AG09309 (cell line): ENCODE data around the gene RELN.

ENCODE experiments used
- DNase-seq: peaks from one replicate; pipeline ENCODE4 v3.0.0-alpha.2; 2010; ENCODE audit warnings: low read depth
- H3K4me3 ChIP-seq: 2 replicates; pipeline ENCODE4 v1.5.1; 2011; ENCODE audit warnings: mild to moderate bottlenecking, low read depth, low read length, moderate library complexity; ENCODE audit not compliant: control insufficient read depth
- TF ChIP-seq, protein P1 (sequence below): IDR thresholded peaks from 2 replicates; pipeline ENCODE4 v1.5.1; 2011; ENCODE audit warnings: mild to moderate bottlenecking, low read depth, low read length, inconsistent platforms; ENCODE audit not compliant: insufficient read depth, control insufficient read depth; ENCODE audit errors: missing control alignments

RELN gene

DNA sequence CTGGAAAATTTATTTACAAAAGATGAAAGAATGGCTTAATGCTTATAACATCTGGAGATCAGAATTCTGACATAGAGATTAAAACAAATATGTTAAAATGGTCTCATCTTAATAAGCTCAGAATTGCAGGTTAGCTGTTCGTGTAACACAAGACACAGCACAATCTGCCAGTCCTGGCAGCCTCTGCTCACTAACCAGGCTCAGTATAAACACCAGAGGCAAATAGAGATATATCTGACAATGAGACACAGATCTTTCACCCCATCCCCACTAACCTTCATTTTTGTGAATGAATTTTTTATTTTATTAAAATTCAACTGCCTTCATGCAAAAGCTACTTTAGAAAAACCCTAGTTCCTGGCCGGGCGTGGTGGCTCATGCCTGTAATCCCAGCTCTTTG is 51.8 kb downstream of the RELN start:
- H3K4me3 ChIP-seq = no peak overlapping the region
- DNase-seq = no peak
- TF ChIP-seq, protein P1, sequence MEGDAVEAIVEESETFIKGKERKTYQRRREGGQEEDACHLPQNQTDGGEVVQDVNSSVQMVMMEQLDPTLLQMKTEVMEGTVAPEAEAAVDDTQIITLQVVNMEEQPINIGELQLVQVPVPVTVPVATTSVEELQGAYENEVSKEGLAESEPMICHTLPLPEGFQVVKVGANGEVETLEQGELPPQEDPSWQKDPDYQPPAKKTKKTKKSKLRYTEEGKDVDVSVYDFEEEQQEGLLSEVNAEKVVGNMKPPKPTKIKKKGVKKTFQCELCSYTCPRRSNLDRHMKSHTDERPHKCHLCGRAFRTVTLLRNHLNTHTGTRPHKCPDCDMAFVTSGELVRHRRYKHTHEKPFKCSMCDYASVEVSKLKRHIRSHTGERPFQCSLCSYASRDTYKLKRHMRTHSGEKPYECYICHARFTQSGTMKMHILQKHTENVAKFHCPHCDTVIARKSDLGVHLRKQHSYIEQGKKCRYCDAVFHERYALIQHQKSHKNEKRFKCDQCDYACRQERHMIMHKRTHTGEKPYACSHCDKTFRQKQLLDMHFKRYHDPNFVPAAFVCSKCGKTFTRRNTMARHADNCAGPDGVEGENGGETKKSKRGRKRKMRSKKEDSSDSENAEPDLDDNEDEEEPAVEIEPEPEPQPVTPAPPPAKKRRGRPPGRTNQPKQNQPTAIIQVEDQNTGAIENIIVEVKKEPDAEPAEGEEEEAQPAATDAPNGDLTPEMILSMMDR = no peak

- TF ChIP-seq, protein P1 = no peak
- DNase-seq = no peak
- H3K4me3 ChIP-seq = no peak overlapping the region
Measured at GRCh38 chr7:103936558-103936957, 52.9 kb downstream of the RELN start.

- no peak for DNase-seq
- TF ChIP-seq, protein P1 = no peak
- H3K4me3 ChIP-seq = no peak overlapping the region
Measured at GRCh38 chr7:103934508-103934907, 55.0 kb downstream of the RELN start.

GRCh38 chr7:103932389-103932788 is 57.1 kb downstream of the RELN start:
- TF ChIP-seq, protein P1 = no peak
- H3K4me3 ChIP-seq = no peak overlapping the region
- DNase-seq = no peak

DNA sequence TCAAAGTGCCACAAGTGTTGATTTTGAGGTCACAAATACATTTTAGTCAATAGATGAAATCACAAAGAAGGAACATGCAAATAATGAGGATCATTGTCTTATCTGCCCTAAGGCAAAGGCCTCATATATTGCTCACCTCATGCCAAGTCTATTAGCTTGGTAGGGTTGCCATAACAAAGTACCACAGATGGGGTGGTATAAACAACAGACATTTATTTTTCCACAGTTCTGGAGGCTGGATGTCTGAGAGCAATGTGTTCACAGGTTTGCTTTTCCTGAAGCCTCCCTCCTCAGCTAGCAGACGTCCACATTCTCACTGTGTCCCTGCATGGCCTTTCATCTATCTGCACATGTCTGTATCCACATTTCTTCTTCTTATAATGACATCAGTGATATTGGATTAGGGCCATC is 59.6 kb downstream of the RELN start:
- TF ChIP-seq, protein P1 = no peak
- no peak overlapping the region for H3K4me3 ChIP-seq
- no peak for DNase-seq

DNA sequence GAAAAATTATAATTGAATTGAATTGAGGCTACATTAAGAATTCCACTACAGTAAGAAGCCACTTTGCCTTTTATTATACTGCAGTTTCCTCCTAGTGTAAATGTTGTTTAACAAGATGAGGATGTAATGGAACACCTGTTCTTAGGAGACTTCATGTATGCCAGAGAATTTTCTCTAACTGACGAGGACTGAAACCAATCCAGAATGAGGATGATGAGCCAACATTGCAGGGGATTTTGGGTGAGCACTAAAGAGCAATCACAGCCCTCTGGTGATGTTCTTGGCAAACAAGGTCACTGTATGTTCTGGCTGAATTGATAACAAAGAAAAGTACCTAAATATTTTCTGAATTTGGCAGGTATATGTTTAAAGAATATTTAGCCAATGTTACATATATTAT is 60.9 kb downstream of the RELN start:
- no peak for DNase-seq
- H3K4me3 ChIP-seq = no peak overlapping the region
- TF ChIP-seq, protein P1 = no peak

DNA sequence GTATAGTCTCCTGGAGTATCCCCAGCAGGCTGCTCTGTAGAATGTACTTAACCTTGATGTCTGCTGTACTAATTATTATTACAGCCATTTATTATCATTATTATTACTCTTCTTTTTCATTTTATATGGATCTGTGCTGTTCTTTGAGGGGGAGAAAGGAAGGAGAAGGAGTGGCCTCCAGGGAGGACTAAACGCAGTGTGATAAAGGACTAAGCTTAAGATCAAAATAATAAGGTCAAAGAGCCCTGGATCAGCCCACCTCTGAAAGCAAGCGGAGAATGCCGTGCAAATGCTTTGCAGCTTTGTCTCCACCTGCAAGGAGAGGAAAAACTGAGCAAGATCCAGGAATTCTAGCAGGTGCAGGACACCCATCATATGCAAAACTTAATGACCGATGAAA is 65.3 kb downstream of the RELN start:
- no peak for DNase-seq
- TF ChIP-seq, protein P1 = no peak

More for the DNA sequence above, 65.3 kb downstream of the RELN start:
- no peak overlapping the region for H3K4me3 ChIP-seq
